Activated B cell treated with CpG ODN at 0.5 μM for 24 hours (primary cell): ENCODE data around the gene PRSS21. TPM values are rescaled to one million over a fixed set of nuclear protein-coding genes. Genes with fewer than 3 reads are reported as not detected.

Experiments
- ATAC-seq: fragments of 200-7000 bp; cut with Tn5 transposase; one replicate; pipeline ENCODE4 v1.10.0; 2021; ENCODE audit warnings: low read depth, mild to moderate bottlenecking, moderate library complexity
- CTCF ChIA-PET: fragments of 350-600 bp; sonication (Branson Sonifier 250); formaldehyde crosslinking; loops from one replicate; lab custom pipeline; 2021; ENCODE audit warnings: antibody characterized with exemption; lab: Charles Lee
- POLR2A ChIA-PET: fragments of 350-600 bp; sonication (Branson Sonifier 250); formaldehyde crosslinking; loops from one replicate; lab custom pipeline; 2021; ENCODE audit warnings: antibody characterized with exemption; lab: Charles Lee
- DNase-seq: peaks from one replicate; pipeline ENCODE4 v3.0.0; 2022
- H3K27ac Mint-ChIP-seq: one replicate; pipeline ENCODE4 v1.8.0; 2020; ENCODE audit warnings: mixed read lengths
- H3K27me3 Mint-ChIP-seq: one replicate; pipeline ENCODE4 v1.8.0; 2021; ENCODE audit warnings: mixed read lengths
- H3K36me3 Mint-ChIP-seq: one replicate; pipeline ENCODE4 v1.8.0; 2021; ENCODE audit warnings: low read depth, mixed read lengths
- H3K4me1 Mint-ChIP-seq: one replicate; pipeline ENCODE4 v1.8.0; 2021; ENCODE audit warnings: mixed read lengths
- H3K4me3 Mint-ChIP-seq: one replicate; pipeline ENCODE4 v1.8.0; 2020; ENCODE audit warnings: mild to moderate bottlenecking, mixed read lengths
- H3K9me3 Mint-ChIP-seq: one replicate; pipeline ENCODE4 v1.8.0; 2020; ENCODE audit warnings: mixed read lengths
- CTCF ChIP-seq: fragments of 200-600 bp; IDR thresholded peaks from one replicate; pipeline ENCODE4 v1.8.0; 2022; ENCODE audit warnings: antibody characterized with exemption, mild to moderate bottlenecking
- intact Hi-C: fragments of 100-400 bp; cut with micrococcal nuclease; formaldehyde crosslinking; loops from one replicate; pipeline ENCODE4 v1.15.1; 2024
- total RNA-seq: library from RNA; stranded (reverse); gene quantifications from 2 replicates; pipeline ENCODE4 v1.2.3, GENCODE V29; 2022

The PRSS21 gene
- total RNA-seq, 1 donor from 2014 or later, result 2.4 TPM

- CTCF ChIA-PET, result no interaction called here
- no peak overlapping the region for H3K27ac Mint-ChIP-seq
- ATAC-seq, result no peak
- peaks cover 18% of the 10 kb centered on the region for H3K27me3 Mint-ChIP-seq
- intact Hi-C loops, result no loop called here
- DNase-seq, result no peak
- POLR2A ChIA-PET, result interaction anchor here (0.6 kb wide), 1 partner anchor 1199 kb away, joined by 4 read pairs; no protein-coding TSS in a partner anchor
- no peaks in the 10 kb centered on the region for H3K36me3 Mint-ChIP-seq
- TF ChIP-seq CTCF, result no peak
- no peaks in the 10 kb centered on the region for H3K4me1 Mint-ChIP-seq
- H3K4me3 Mint-ChIP-seq, result no peak overlapping the region
- peaks cover 3% of the 10 kb centered on the region for H3K9me3 Mint-ChIP-seq
Measured at GRCh38 chr16:2848933-2849725, 32.1 kb downstream of the PRSS21 start.

- intact Hi-C loops, result no loop called here
- ATAC-seq (no peak), DNase-seq (no peak)
- Mint-ChIP-seq H3K27me3 (peaks cover 27% of the 10 kb centered on the region), H3K27ac (no peak overlapping the region), H3K9me3 (peaks cover 10% of the 10 kb centered on the region), H3K4me1 (no peaks in the 10 kb centered on the region), H3K4me3 (no peak overlapping the region), H3K36me3 (no peaks in the 10 kb centered on the region)
- TF ChIP-seq CTCF, result no peak
- CTCF ChIA-PET, result no interaction called here
- POLR2A ChIA-PET, result interaction anchor here (0.5 kb wide), 1 partner anchor 167 kb away, joined by 4 read pairs; no protein-coding TSS in a partner anchor
Measured at GRCh38 chr16:2852003-2852730, 35.1 kb downstream of the PRSS21 start.

GRCh38 chr16:2852731-2853507 is 35.9 kb downstream of the PRSS21 start:
- intact Hi-C loops, result no loop called here
- Mint-ChIP-seq H3K4me1 (peaks cover 4% of the 10 kb centered on the region), H3K36me3 (no peaks in the 10 kb centered on the region), H3K9me3 (peaks cover 10% of the 10 kb centered on the region), H3K27ac (no peak overlapping the region), H3K27me3 (peaks cover 28% of the 10 kb centered on the region), H3K4me3 (no peak overlapping the region)
- ATAC-seq (no peak), DNase-seq (no peak)
- POLR2A ChIA-PET, result no interaction called here
- CTCF ChIA-PET, result no interaction called here
- no peak for TF ChIP-seq CTCF

GRCh38 chr16:2853531-2854073 is 36.6 kb downstream of the PRSS21 start:
- H3K36me3 Mint-ChIP-seq, result no peaks in the 10 kb centered on the region
- no peak for ATAC-seq
- H3K4me1 Mint-ChIP-seq, result peaks cover 4% of the 10 kb centered on the region

More at GRCh38 chr16:2853531-2854073, 36.6 kb downstream of the PRSS21 start:
- Mint-ChIP-seq H3K27me3 (peaks cover 28% of the 10 kb centered on the region), H3K27ac (no peak overlapping the region), H3K9me3 (peaks cover 10% of the 10 kb centered on the region), H3K4me3 (no peak overlapping the region)
- intact Hi-C loops, result no loop called here
- no peak for DNase-seq
- POLR2A ChIA-PET, result interaction anchor here (0.6 kb wide), 1 partner anchor 11 kb away, joined by 3 read pairs; no protein-coding TSS in a partner anchor
- no peak for TF ChIP-seq CTCF
- CTCF ChIA-PET, result no interaction called here
